OCI-LY3 (cell line): Measurements from ENCODE around the gene RASSF7.

Experiments
- CTCF ChIP-seq: fragments of 200-600, 300-600 bp; sonication (generic); IDR thresholded peaks from 2 replicates; pipeline ENCODE4 v1.5.1; 2014; ENCODE audit warnings: antibody characterized with exemption, low read length, low read depth
- EZH2phosphoT487 ChIP-seq: fragments of 200-600 bp; shearing (Covaris generic); IDR thresholded peaks from 2 replicates; pipeline ENCODE4 v1.6.1; 2018; ENCODE audit warnings: antibody characterized with exemption, mixed run types, low read depth

GRCh38 chr11:551131-551530, 9.6 kb upstream of the RASSF7 start:
- no peak for TF ChIP-seq CTCF
- no peak for TF ChIP-seq EZH2phosphoT487
